Stimulated activated CD8-positive, alpha-beta memory T cell treated with anti-CD3 and anti-CD28 coated beads, Interleukin-4, amount 100 ng/mL, for 24 hours (primary cell): ENCODE measurements around the gene APCDD1L.
"Not testable (repeated sequence)": the region's sequence is repeated elsewhere in the genome, so short reads cannot be mapped to it uniquely, and the experiment has no call there.

Source experiments
- DNase-seq: peaks from one replicate; pipeline ENCODE4 v3.0.0-alpha.2; 2020; ENCODE audit warnings: low read depth

The APCDD1L gene

DNA sequence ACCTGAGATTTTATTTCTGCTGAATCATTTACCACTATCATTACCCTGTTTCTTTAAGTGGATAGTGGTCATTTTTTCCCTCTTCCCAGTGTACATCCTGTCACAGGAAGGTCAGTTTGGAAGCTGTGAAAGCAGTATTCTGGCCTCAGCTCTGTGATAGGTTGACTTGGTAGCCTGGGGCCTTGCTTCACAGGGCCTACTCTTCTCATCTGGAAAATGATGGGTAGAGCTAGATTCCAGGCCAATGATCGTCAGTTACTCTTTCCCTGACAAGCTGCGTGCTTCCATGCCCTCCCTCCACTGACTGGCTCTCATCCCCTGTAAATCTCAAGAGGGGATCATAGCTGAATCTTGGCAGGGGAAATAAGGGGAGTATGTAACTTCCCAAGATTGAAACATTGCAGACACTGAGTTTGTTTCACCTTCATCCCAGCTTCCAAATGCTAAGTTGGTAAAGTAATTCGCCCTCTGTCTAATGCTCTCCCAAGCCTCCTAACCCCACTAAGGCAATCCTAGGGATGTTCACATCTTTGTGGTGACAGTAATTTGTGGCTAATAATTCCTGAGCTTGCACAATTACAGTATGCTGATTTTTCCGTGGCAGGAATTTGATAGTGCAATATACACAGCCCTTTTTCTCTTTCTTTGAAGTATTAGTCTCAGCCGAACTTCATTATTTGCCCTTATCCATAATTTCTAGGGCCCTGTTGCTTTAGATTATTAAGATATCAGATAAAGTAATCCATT, 75.0 kb downstream of the APCDD1L start:
- DNase-seq, result no peak

DNA sequence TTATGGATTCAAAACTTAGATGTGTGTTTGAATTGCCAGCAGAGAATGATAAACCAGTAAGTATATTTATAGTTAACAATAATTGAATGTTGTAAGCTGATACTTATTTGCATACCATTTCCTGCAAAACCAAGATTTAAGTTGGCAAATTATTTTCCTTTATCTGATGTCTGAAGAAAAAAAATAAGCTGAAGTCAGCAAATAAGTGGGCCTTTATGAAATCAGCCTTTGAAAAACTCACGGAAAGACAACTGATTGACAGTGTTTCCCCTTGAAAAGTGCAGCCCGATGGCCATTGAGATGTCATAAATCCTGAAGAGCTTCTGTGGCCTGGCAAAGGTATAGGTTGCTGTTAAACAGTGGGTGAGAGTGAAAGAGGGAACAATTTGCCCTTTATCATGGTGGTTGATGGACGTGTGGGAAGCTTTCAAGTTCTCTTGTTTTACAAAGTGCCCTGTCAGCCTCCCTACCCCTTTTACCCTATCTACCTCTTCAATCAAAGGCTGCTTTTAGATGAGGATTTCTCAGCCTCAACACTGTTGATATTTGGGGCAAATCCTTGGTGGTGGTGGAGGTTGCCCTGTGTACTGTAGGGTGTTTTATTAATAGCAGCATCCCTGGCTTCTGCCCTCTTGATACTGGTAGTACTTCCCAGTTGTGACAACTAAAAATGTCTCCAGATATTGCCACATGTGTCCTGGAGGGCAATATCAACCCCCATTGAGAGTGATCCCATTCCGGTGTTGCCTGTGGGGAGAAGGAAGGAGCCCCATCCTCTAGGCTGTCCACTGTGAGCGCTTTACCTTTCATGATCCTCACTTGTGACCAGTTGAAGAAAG, 76.0 kb downstream of the APCDD1L start:
- no peak for DNase-seq

DNA sequence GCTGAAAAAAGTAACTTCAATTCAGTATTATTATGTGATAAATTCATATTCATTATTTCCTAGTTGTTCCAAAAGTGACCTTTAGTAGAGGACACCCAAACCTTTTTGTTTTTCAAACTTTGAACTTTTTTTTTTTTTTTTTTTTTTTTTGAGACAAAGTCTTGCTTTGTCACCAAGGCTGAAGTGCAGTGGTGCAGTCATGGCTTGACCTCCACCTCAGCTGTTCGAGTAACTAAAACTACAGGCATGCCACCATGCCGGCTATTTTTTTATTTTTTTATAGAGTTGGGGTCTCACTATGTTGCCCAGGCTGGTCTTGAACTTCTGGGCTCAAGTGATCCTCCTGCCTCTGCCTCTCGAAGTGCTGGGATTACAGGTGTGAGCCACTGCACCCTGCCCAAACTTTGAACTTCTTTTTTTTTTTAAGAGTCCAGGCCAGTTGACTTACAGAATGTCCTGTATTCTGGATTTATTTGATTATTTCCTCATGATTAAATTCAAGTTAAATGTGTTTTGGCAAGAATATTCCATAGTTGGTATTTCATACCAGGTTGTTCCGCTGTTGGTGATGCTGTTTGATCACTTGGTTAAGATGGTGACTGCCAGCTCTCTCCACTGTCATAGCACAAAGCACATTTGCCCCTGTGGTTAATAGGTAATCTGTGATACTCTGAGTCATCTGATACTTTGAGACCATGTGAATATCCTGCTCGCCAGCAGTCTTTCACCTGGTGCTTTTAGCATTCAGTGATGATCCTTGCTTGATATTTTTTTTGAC, 78.1 kb downstream of the APCDD1L start:
- DNase-seq, result no peak

DNA sequence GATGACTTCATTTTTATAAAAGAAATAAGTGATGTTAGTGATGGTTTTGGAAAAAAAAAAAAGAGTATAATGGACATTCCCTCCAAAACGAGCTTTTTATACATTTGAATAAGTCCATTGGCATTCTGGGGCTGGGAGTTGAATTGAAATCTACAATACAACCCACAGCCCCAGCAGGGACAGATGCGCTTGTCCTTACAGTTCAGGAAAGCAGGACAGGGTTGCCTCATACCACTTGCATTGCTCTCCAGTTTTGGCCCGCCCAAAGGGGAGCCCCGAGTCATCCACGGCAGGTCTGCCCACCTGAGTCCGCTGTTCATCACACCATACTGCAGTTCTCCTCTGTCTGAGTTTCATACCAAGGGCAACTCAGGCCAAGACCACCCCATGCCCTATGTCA, 80.0 kb downstream of the APCDD1L start:
- no peak for DNase-seq

- DNase-seq, result no peak
Measured at GRCh38 chr20:58434326-58434725, 80.9 kb downstream of the APCDD1L start.

DNA sequence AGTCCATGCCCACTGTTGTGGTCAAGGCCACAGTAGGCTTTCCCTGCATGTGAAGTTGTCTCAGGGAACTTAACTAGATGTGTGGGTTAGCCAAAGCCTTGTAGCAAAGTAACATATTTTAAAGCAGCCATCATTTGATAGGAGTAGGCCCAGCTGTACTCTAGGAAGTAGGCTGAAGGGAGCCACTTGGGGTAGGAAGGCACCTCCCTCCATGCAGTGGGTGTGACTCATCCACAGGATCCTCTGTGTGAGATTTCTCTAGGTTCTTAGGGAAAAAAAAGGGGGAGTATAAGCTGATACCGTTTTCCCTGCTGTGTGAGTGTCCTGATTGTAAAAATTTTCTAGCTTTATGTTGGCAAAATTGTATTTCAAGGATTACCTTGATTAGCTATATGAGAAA, 81.4 kb downstream of the APCDD1L start:
- no peak for DNase-seq

DNA sequence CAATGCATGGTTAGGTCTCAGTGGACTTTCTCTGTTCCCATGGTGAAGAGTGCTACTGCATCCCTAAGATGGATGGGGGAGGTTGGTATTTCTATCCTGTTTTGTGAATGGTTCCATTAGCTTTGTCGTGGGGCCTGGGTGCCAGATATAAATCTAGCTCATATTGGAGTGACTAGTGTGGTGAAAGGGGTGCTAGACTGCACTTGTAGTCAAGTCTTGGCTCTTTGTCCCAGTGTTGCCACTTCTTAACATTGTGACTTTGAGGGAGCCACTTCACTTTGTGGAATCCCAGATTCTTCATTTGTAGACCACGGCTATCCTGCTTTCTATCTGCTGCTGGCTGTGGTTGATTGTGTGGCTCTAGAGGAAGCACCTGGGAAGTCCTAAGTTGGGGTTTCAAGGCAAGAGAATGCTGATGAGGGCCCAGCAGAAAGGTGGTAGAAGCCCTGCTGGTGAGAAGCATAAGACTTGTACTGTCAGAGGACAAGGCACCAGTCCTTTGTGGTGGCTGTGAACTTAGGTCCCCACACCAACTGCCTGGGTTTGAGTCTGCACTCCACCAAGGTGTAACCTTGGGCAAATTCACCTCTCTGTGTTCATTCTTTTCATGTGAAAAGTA, 82.1 kb downstream of the APCDD1L start:
- DNase-seq, result no peak

GRCh38 chr20:58432186-58432954, 82.8 kb downstream of the APCDD1L start:
- DNase-seq, result no peak

DNA sequence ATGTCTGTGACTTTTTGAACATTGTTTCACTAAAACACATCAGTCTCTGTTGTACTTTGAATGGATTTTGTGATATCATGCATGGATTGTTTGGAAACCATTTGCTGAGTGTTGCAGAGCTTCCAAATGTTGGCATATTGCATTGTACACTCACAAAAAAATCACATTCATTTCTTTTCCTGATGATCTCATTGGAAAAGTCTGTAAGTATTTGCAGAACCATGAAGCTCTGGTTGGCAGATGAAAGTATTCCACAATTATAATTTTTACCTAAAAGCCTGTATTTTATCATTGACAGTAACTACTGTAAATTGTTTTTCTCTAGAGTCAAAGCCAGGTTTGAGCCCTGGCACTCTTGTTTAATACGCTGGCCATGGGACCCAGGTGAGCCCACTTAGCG, 84.1 kb downstream of the APCDD1L start:
- DNase-seq, result no peak

- no peak for DNase-seq
Measured at GRCh38 chr20:58429303-58429702, 85.9 kb downstream of the APCDD1L start.

GRCh38 chr20:58428364-58428763, 86.8 kb downstream of the APCDD1L start:
- DNase-seq, result no peak

DNA sequence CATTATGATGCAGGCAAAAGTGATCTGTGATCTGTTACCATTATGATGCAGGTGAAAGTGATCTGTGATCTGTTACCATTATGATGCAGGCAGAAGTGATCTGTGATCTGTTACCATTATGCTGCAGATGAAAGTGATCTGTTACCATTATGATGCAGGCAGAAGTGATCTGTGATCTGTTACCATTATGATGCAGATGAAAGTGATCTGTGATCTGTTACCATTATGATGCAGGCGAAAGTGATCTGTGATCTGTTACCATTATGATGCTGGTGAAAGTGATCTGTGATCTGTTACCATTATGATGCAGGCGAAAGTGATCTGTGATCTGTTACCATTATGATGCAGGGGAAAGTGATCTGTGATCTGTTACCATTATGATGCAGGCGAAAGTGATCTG, 87.6 kb downstream of the APCDD1L start:
- DNase-seq, result not testable (repeated sequence)

DNA sequence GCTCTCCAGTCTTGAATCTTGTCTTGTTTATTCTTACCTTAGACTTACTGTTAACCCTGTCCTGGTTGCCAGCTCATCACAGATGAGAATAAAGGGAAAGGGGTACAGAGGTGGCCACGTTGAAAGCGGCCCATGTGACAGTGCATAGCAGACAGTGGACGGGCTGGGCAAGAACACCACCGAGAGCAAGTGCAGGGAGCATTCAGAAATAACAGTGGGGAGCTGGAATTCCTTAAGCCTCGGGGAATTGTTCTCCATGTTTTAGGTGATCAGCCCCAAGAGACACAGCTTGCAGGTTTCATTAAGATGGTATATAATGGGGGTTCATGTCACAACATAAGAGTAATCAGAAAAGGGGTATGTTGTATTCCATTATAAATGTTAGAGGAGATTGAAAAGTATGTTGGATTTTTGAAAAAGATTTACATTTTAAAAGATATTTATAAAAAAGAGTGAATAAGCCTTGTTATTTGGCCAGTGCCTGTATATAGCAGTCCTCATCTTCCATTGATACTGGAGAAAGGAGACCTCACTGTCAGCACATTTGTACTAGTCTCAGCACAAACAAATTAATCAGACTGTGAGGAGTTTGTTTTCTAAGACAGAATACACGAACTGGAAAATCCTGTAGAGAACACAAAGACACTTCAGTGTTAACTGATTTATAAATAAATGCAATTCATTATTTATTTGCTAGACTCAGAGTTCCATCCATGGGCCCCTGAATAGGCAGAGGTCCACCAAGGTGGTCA, 90.8 kb downstream of the APCDD1L start:
- DNase-seq, result no peak

- DNase-seq, result no peak
Measured at GRCh38 chr20:58421497-58421850, 93.7 kb downstream of the APCDD1L start.

GRCh38 chr20:58420798-58421496, 94.3 kb downstream of the APCDD1L start:
- DNase-seq, result no peak

DNA sequence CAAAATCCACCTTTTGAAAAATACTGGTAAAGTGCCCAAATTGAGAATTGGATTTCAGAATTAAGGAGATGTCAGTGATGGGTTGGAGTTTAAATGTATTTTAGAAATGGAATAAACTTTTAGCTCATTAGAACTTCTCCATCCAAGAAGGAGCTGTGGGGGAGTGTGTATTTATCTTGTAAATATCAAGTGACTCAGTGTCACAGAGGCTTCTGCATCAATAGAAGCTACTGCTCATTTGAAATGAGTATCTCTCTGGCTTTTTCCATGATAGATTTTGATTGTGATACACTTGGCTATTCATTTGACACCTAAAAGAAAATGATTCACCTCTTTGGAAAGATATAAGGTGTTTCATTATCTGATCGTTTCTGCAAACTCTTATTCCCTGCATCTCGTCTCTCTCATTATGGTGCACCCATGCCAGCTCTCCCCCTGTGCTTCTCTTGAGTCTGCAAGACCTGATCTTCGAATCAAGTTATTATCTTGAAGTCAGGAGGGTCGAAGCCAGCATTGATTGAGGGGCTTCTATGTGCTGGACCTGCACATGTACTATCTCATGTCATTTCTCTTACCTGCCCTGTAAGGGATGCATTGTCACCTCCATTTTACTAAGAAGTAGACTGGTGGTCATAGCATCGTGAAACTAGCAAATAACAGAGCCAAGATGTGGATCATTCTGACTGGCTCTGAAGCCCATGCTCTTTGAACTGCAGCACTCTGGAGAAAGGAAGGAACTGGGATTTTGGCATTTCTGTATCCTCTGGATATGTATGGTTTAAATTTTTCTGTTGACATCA, 96.0 kb downstream of the APCDD1L start:
- no peak for DNase-seq

DNA sequence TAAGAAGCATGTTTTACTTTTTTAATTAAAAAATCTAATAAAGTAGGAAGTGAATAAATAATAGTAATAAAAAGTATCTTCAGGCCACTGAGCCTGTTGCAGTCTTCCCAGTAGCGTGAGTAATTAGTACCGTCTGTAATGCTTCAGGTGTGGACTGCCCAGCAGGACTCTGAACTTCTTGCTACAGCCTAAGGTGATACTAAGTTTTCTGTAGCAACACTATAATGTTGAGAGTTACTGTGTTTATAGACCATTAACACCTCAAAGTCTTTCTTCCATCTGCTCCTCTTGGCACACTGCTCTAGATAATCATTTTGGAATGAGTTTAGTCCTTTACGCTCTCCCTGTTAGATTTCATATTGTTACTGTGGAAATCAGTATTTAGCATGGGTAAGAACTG, 97.8 kb downstream of the APCDD1L start:
- DNase-seq, result no peak

GRCh38 chr20:58416835-58417234, 98.4 kb downstream of the APCDD1L start:
- no peak for DNase-seq

GRCh38 chr20:58416057-58416456, 99.1 kb downstream of the APCDD1L start:
- DNase-seq, result no peak
